A549 (cell line): ENCODE data around the gene MVP.

Source experiments
- CEBPB ChIP-seq, 2 experiments: fragments of >200 bp in 1 of 2; sonication (Bioruptor Twin) in 1 of 2; formaldehyde crosslinking in 1 of 2; IDR thresholded peaks; 2 replicates each; pipeline ENCODE4 v1.6.1; 2012 to 2016
- JUNB ChIP-seq: fragments of >200 bp; sonication (Bioruptor Twin); formaldehyde crosslinking; IDR thresholded peaks from 2 replicates; pipeline ENCODE4 v1.6.1; 2016
- POLR2A ChIP-seq: IDR thresholded peaks from 2 replicates; pipeline ENCODE4 v1.6.1; 2012; ENCODE audit warnings: mild to moderate bottlenecking, low read length
- RAD21 ChIP-seq, 2 experiments: fragments of >200 bp in 1 of 2; sonication (Bioruptor Twin) in 1 of 2; formaldehyde crosslinking in 1 of 2; IDR thresholded peaks in 1 of 2; conservative IDR thresholded peaks in 1 of 2; 2 replicates in 1 of 2; 3 replicates in 1 of 2; pipeline ENCODE4 v1.6.1; 2012 to 2018; ENCODE audit warnings: inconsistent platforms in 1 of 2
- ZSCAN20 ChIP-seq: fragments of 250-450 bp; sonication (Bioruptor Pico); IDR thresholded peaks from 2 replicates; pipeline ENCODE4 v1.8.0; 2022; ENCODE audit warnings: mild to moderate bottlenecking, moderate library complexity
- TF ChIP-seq, protein P1 (sequence below): fragments of >200 bp; sonication (Bioruptor Twin); formaldehyde crosslinking; IDR thresholded peaks from 3 replicates; pipeline ENCODE4 v1.5.1; 2016
- TF ChIP-seq, protein P2 (sequence below): fragments of 450-650 bp; IDR thresholded peaks from 2 replicates; pipeline ENCODE4 v1.6.1; 2014; ENCODE audit warnings: antibody characterized with exemption
- TF ChIP-seq, protein P3 (sequence below): IDR thresholded peaks from 2 replicates; pipeline ENCODE4 v1.6.1; 2012

DNA sequence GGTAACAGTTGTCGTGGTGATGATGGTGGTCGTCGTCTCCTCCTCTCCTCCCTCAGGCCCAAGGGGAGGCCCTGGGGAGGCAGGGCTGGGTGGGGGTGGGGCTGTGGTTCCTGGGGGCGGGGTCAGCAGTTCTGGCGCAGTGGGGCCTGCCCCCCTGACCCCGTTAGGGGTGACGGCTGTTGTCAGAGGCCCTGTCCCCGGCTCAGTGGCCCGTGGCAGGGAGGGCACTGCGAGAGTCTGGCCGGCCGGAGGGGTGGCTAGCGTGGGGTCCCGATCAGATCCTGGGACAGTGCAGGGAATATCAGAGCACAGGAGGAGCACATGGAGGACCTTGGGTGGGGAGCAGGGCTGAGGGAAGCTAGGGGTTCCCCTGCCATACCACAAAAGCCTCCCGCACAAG, 76.6 kb downstream of the MVP start:
- TF ChIP-seq, protein P1, sequence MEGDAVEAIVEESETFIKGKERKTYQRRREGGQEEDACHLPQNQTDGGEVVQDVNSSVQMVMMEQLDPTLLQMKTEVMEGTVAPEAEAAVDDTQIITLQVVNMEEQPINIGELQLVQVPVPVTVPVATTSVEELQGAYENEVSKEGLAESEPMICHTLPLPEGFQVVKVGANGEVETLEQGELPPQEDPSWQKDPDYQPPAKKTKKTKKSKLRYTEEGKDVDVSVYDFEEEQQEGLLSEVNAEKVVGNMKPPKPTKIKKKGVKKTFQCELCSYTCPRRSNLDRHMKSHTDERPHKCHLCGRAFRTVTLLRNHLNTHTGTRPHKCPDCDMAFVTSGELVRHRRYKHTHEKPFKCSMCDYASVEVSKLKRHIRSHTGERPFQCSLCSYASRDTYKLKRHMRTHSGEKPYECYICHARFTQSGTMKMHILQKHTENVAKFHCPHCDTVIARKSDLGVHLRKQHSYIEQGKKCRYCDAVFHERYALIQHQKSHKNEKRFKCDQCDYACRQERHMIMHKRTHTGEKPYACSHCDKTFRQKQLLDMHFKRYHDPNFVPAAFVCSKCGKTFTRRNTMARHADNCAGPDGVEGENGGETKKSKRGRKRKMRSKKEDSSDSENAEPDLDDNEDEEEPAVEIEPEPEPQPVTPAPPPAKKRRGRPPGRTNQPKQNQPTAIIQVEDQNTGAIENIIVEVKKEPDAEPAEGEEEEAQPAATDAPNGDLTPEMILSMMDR: no peak
- TF ChIP-seq CEBPB (IDR thresholded peaks at IDR 0.05) (no peak), POLR2A (no peak), ZSCAN20 (no peak), RAD21 (conservative IDR thresholded peaks at IDR 0.05 in 1 of 2, IDR thresholded peaks at IDR 0.05 in 1 of 2) (no peak), JUNB (no peak)
- TF ChIP-seq, protein P2, sequence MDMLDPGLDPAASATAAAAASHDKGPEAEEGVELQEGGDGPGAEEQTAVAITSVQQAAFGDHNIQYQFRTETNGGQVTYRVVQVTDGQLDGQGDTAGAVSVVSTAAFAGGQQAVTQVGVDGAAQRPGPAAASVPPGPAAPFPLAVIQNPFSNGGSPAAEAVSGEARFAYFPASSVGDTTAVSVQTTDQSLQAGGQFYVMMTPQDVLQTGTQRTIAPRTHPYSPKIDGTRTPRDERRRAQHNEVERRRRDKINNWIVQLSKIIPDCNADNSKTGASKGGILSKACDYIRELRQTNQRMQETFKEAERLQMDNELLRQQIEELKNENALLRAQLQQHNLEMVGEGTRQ: no peak
- TF ChIP-seq, protein P3, sequence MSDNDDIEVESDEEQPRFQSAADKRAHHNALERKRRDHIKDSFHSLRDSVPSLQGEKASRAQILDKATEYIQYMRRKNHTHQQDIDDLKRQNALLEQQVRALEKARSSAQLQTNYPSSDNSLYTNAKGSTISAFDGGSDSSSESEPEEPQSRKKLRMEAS: no peak
